NB4 (cell line): ENCODE measurements around the gene NXT1.

Source experiments
- CTCF ChIP-seq: IDR thresholded peaks from one replicate; pipeline ENCODE4 v1.5.1; 2012; ENCODE audit warnings: low read depth, low read length
- MAX ChIP-seq: IDR thresholded peaks from 2 replicates; pipeline ENCODE4 v1.6.1; 2011; ENCODE audit warnings: low read depth, low read length
- POLR2A ChIP-seq: IDR thresholded peaks from 2 replicates; pipeline ENCODE4 v1.6.1; 2011; ENCODE audit warnings: mild to moderate bottlenecking; ENCODE audit not compliant: insufficient read length; ENCODE audit errors: extremely low read depth

DNA sequence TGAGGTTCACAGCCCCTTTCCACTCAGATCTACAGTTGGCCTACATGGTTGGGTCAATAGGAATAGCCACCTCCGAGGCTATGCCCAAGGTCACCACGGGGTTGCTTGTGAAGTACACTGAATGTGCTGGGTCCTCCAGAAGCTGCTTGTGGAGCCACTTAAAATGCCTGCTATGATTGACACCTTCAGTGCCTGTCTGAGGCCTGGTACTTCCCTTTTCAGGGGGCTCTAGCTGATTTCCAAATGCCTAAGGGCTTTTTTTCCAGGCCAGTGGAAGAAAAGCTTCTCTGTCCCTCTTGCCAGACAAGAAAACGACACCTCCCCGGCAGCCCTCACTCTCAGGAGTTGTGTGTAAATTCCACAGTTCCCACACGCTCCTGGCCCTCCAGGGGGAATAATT, 6.3 kb upstream of the NXT1 start:
- TF ChIP-seq MAX (no peak), CTCF (no peak), POLR2A (no peak)
